Eye (tissue), 1 donor: ENCODE results near the gene VWC2L.

Experiments used
- DNase-seq: peaks from one replicate; pipeline ENCODE4 v3.0.0-alpha.2; 2015

The VWC2L gene

DNA sequence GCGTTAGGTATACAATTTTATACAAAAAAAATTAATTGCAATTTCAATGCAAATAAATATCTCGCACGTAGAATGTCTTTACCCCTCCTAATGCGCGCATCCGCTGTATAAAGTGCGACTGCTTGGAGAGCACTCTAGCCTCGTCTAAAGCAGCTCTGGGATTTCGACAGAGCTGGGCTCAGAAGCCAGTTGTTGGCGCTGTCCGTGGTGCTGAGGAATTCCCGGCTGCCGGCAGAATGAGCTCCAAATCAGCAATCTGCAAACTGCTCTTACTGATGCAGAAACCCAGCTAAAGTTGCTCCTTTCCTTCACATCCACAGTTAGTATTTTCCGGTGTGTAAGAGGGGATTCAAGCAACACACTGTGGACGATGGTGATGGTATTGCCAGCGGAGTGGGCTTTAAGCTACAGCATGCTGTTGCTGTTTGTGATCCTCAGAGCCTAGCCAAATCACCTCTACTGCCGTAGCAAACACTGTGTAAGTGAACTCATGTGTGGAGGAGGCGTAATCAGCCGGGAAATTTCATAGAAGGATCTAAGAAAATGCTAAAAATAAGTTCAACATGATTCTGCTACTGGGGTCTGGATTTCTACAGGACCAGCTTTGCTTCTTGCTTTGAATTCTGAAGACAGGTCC is at the start of gene VWC2L:
TSS of gene VWC2L (plus strand) at position 137 of the 637 bp plus-strand sequence. CDS start 3,140 bp downstream, outside the sequence.
- DNase-seq: peak; percentile 95

DNA sequence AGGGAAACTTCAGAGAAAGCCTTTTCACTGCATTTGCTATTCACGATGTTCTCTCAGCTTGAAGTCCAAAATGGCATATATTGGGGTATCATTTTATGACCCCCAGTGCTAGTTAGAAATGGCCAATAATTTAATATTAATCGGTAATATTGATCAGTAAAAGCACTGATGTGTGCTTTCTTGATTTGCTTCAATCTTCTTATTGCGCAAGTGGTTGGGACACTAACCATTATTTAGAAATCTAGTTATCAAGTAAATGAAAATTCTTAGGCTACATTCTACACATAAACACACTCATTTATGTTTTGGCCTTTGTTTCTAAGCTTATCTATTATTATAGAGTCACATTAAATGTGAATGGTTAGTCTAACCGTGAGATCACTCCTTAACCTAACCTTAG is 49.7 kb upstream of the VWC2L start:
- no peak for DNase-seq

DNA sequence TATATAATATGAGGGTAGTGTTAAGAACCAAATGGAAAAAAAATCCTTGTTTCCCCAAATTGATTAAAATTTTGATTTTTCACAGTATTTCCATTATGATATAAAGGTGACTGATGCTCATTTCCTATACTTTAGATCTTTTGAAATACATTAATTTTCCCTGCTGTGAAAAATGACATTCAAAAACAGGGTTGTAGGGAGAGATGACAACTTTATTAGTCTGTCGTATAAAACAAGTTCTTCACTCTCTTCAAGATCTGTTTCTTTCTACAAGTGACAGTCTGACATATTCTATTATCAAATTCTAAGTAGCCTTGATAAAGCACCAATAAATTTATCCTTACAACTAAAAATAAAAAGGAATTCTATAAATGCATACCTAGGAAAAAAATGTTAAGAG is 45.3 kb upstream of the VWC2L start:
- DNase-seq: no peak

DNA sequence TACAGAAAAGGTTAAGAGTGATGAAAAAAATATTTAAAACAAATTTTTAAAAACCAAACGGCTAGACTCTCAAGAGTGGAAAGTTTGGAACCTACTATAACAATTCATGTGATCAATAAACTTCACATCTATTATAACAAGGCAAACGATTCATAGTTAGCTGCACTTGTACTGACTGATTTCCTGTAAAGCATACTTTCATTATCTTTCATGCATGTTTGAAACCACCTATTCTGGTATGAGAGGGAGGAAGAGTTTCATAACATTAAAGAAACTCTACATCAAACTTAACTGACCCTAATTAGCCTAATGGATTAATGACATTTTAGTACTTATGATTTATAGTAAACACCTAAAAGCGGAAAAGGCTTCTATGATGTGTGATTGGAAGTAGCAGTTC is 43.7 kb upstream of the VWC2L start:
- no peak for DNase-seq

DNA sequence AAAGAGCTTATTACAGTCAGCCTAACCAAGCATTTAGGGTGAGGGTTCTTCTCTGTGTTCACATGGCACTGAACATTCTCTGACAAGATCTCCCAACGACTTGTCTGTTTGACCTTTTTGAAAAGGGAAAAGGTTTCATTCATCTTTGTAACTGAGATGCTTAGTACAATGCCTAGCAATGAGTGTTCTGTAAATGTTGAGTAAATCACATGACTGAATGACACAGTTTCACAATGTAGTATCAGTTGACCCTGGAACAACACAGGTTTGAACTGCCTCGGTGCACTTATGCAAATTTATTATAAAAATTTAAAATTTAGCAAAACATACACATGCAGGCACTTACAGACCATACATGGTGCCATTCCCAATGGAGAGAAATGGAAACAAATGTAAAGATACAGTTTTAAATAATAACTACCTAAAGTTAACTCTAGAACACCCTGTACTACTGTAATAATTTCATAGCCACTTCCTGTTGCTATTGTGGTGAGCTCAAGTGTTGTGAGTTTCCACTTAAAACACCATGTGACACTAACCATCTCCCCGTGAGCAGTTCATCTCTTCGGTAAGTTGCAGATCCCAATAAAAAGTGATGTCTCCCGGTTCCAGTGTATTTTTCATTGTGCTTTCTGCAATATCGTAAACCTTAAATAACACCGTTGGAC is 34.1 kb upstream of the VWC2L start:
- no peak for DNase-seq

DNA sequence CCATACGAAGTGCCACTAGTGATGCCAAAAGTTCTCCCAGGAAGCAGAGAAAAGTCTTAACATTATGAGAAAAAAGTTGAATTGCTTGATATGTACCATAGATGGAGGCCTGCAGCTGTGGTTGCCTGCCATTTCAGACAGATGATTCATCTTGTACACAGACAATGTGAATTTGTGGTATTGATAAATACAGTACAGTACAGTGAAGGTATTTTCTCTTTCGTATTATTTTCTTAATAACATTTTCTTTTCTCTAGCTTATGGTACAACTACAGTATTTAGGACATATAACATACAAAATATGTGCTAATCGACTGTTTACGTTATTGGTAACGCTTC is 33.6 kb upstream of the VWC2L start:
- DNase-seq: no peak

DNA sequence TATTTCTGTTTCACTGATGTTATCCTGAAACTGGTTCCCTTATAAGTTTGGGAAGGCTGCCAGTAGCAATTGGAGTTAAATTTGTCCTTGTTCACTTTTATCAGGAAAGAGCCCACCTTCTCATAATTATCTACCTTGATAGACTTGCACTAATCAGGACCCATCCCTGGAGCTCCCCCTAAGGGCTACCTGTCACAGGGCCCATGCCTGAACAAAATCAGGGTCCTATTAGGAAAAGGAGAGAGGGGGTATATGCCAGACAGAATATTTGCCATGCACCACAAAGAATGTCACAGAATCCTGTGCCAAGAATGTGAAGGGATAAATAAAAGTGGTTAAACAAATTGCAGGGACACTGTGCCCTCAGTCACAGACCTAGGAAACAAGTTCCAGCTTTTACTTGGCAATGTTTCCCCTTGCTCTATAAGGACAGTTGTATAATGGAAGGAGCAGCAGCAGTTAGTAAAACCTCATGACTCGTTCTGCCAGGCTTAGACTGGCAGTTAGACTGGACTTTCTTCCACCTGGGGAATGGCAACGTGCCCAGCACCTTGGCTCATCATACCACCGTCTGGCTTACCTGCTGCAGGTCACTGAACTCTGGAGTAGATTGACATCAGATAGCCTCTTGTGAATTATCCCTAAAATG is 32.3 kb upstream of the VWC2L start:
- DNase-seq: no peak

DNA sequence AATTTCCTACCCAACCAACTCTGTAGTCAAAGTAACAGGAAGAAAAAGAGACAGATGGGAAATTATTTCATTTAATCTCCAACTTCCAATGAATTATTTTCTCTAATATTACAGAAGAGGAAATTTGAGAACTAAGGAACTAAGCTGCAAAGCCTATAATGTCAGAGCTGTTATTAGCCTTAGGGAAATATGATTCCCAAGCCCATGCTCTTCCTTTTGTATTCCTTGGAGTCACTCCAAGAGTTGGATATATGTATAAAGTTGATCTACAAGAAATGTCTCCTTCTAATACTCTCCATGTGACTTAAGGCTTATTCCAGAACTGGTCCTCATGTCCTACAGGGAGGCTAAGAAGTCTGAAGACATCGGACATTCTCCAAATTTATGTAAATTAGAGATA is 31.6 kb upstream of the VWC2L start:
- peak; percentile 22 for DNase-seq

DNA sequence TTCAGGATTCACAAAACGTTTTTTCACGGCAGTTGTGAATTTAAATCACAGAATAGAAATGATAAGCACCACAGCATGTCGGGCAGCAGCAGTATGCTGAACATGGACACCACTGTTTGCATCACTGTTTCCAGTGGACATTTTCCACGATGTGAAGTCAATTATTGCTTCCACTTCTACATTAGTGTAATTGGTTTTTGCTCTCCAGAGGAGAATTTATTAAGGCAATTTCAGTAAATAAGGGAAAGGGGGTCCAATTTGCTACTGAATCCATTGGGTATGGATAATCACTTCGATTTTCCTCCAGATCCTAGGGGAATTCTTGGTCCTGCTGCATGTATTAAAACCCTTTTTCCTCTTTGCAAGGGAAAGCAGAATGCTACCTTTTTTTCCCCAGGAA is 30.2 kb upstream of the VWC2L start:
- DNase-seq: no peak

DNA sequence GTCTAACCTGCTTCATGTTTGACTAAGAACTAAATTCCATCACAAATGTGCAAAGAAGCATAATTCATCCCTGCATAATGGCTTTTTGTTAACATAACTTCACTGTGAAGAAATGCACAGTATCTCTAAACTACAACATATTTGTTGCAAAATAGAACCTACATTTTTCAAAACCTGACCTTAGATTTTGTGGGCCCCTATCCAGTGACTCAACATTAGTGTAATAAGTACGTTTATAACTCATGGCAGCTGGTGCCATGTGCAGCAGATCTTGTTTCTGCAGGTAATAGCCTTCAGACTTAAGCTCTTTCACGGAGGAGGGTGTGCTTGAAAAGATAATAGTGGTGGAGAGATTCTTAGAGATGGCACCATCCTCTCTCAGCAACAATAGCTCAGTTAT is 28.6 kb upstream of the VWC2L start:
- DNase-seq: no peak

DNA sequence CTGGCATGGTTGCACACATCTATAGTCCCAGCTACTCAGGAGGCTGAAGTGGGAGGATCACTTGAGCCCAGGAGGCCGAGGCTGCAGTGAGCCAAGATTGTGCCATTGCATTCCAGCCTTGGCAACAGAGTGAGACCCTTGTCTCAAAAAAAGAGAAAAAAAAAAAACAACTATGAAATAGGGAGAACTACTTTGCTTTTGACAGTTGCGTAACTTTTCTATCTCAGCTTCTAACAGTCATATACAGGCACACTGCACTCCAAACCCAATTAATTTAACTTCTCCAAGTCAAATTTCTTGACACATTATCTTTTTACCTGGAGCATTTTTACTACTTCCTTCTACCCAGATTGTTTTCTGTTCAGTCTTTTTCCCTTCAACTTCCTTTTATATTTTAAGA is 24.1 kb upstream of the VWC2L start:
- no peak for DNase-seq

DNA sequence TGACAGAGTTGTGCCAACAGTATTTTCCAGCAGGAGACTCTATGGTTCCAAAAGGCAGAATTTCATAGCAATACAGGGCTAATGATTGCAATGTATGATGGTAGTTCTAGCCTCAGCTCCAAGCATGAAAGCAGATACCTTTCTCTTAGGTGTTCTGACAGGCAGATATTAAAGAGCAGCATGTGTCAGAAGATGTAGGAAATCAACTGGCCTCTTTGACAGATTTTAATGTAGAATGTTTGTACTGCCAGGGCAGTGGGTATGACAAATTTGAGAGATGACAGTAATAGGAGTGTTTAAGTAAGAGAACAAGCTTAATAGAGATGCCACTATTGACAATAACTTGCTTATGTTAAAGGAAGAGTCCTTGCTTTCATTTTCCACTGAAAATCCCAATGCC is 21.5 kb upstream of the VWC2L start:
- no peak for DNase-seq

DNA sequence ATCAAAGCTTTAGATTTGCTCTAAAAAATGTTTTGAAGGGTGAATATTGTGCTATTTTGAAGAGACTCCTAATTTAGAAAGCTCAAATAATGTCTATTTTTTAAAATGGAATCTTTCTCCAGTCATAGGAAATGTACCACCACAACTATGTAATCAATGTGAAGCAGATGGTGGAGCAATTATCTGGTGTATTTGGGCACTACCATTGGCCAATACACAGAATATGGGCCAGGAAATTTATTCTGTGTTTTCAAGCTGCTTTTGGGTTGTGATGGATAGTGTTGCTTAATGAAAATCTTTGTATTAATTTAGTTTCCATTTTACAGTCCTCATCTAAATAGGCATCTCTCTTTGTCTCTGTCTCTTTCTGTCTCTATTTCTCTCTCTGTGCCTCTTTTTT is 17.1 kb upstream of the VWC2L start:
- DNase-seq: no peak

DNA sequence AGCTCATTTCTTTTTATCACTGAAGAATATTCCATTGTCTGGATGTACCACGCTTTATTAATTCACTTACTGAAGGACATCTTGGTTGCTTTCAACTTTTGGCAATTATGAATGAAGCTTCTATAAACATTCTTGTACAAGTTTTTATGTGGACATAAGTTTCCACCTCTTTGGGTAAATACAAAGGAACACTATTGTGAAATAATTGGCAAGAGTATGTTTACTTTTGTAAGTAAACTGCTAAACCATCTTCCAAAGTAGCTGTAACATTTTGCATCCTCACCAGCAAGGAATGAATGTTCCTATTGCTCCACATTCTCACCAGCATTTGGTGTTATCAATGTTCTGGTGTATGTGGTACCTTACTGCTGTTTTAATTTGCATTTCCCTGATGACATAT is 15.8 kb upstream of the VWC2L start:
- no peak for DNase-seq

DNA sequence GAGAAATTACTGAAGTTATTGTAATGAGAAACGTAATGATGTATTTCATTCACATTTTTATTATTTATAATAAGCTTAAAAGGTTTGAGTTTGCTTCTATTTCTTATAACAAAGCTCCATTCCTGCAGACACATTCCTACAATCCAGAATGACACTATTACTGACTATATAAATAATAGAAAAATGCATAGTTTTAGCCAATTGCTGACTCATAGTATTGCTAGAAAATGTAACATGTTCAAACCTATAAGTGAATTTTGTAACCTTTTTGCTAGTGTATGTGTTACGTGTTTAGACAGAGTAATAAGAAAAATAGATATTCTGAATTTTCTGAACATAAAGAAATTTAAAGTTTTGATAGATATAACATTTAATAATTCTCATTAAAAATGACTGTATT is 9.3 kb upstream of the VWC2L start:
- DNase-seq: no peak

DNA sequence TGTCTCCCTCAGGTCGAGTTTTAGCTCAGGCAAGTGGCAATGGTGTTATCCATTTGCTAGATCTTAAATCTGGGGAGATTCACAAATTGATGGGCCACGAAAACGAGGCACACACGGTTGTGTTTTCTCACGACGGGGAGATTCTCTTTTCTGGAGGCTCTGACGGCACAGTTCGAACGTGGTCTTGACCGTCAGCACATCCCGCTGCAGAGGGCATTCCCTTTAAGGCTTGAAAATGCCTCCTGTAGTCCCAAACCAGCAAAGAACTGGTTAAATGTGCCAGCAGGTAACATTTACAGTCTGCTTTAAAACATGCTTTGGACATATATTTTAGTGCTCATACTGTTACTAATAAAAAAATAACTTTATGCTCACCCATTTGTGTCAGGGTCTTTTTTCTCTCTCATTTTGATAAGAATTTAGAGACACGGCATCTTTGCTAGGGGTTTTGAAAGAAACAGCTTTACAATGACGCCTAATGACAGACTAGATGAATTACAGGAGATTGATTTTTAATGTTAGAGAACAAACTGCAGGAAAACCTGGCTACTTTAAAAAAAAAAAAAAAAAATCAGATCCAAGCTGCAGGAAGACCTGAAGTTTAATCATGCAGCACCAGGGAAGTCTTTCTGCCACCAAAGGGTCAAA is 602 bp upstream of the VWC2L start:
- no peak for DNase-seq

DNA sequence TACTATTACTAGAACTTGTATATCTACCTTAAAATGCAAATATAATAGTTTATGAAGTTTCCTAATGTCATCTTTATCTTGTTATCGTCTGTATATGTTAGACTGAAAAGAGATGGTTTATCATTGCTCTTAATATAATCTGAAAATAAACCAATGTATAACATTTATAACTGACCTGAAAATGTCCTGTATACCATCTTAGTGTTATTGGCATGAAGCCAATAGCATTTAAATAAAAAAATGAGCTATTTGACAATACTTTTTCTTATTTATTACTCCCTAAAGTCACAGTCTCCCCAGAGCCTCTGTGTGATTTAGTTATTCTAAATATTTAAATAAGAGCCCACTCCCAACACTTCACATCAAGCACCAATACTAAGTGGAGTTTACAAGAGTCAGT is 1.8 kb downstream of the VWC2L start:
- DNase-seq: no peak

DNA sequence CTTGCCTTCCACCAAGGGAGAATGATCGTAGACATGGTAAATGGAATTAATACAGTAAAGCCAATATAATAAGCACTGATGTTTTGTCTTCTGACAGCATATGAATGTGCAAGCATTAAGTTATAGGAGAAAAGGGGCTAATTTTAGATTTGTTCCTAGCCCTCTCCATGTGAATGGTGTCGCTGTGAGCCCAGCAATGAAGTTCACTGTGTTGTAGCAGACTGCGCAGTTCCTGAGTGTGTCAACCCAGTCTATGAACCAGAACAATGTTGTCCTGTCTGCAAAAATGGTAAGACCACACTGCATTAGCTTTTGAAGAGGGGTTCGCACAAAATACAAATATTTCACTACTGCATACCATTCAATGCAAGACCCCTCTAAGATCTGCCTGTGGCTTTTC is 25.6 kb downstream of the VWC2L start:
- no peak for DNase-seq

DNA sequence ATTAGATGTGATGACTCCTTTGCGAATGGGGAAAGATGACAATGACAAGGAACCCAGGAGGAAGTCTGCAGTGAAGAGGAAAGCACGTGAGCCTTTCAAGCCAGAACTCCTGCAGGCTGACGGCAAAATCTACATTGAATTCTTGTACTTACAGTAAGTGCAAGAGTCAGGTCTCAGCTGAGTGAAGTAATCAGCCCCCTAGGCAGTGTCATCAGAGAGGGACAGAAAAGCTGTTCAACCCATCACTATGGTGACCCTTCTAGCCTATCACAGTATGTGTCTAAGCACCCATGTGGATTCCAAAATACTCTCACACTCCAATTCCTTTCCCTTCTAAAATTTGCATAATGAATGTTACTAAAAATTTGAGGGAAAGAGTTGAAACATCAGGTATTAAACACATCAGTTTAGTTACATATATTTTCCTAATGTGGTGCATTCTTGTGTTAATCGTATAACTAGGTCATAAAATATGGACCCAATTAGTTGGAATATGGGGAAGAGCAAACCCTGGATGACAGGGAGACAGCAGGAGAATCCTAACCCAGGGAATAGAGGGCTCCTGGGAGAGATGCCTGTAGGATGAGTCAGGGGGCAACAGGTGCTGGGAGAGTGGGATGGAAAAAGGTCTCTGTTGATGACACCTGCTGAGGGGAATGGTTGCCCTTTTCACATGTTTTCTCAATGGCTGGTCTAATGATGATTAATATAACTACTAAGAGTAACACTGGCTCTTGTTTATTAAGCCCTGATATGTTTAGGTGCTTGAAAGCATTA is 39.5 kb downstream of the VWC2L start:
- DNase-seq: no peak

DNA sequence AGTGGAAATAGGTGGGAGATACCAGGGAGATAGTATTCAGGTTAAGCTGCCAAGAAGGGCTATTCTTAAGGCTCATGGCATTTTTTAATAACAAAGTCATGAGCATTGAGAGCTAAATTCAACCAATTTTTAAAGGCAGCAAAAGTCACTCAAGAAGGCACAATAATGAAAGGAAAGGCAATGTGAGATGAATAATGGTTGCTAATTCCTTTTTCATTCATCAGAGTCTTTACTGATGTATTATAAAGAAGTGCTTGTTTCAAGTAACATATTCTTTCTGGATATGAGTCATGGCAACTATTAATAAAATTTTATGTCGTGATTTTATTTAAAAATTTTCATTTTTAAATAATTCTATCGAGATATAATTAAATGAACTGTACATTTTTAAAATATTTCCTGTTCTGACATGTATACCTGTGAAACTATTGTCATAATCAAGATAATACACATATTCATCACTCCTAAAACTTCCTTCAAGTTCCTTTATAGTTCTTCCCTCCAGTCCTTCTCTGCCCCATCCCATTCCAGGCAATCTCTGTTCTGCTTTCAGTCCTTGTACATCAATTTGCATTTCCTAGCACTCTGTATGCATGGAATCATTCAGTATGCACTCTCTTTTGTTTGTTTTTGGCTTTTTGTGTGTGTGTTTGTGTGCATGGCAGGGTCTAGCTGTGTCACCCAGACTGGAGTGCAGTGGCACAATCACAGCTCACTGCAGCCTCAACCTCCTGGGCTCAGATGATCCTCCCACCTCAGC is 40.8 kb downstream of the VWC2L start:
- no peak for DNase-seq

DNA sequence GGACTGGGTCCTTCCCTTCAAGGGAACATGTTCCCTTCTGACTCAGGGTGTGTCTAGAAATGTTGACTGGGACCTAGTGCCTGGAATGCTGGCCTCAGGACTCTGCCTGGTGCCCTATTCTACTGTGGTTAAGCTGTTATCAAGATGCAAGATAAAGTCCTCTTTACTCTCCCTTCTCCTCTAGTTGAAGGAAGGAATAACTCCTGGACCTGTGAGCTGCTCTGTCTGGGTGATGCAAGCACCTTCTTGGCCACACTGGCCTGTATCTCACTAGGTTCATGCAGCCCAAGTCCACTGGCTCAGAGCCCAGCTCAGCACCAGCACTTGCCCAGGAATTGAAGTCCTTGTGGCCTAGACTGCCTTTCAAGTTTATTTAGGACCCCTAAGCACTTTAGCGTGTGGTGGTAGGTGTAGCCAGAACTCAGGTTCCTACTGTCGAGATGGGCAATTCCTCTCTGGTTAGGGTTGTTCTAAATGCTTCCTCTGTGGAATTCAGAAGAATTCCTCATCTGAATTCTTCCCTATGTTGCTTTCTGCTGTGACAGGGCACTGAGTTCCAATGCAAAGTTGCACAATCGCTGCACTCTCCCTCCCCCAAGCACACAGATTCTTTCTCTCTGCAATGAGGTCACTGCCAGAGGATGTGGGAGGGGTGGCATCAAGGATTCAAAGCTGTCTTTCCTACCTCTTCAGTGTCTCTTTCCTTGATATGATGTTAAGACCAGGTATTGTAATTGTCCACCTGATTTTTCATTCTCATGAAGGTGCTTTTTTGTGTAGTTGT is 54.7 kb downstream of the VWC2L start:
- DNase-seq: peak; percentile 11

DNA sequence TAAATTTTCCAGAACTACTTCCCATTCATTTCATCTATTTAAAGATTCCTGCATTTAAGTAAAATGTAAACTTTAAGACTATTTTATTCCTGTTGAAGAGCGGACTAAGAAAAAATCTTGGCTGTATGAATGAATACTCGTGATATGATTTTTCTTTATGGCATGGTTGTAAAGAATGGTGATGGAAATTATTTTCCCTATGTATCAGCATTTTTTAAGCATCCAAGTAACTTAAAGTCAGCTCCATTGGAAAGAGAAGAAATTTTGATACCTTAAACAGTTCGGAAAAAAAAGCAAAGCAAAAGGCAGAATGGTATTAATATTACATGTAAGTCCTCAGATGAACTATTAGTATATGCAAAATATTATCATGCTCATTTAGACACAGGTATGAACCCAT is 58.9 kb downstream of the VWC2L start:
- no peak for DNase-seq
